HepG2 (cell line): ENCODE results near the gene SMIM44.

Experiments
- ESRRA ChIP-seq: sonication (generic); formaldehyde crosslinking; IDR thresholded peaks from 2 replicates; pipeline ENCODE4 v1.5.1; 2020; ENCODE audit warnings: mild to moderate bottlenecking, low read depth, missing genetic modification reagents
- GABPB1 ChIP-seq: IDR thresholded peaks from 2 replicates; pipeline ENCODE4 v1.6.1; 2016; ENCODE audit warnings: mild to moderate bottlenecking, missing genetic modification reagents, moderate library complexity, missing compliant biosample characterization
- HNF4G ChIP-seq, 2 experiments: sonication (generic) in 1 of 2; formaldehyde crosslinking in 1 of 2; IDR thresholded peaks; 2 replicates each; pipeline versions ENCODE4 v1.4.0 to v1.6.1; 2011 to 2020; ENCODE audit warnings: borderline replicate concordance in 2 of 2, low read depth in 2 of 2, mild to moderate bottlenecking in 2 of 2, low read length in 1 of 2, missing genetic modification reagents in 1 of 2, moderate library complexity in 1 of 2
- NFYB ChIP-seq: sonication (generic); formaldehyde crosslinking; IDR thresholded peaks from 2 replicates; pipeline ENCODE4 v1.4.0; 2020; ENCODE audit warnings: missing genetic modification reagents
- PHF21A ChIP-seq: sonication (generic); formaldehyde crosslinking; IDR thresholded peaks from 2 replicates; pipeline ENCODE4 v1.5.0; 2020; ENCODE audit warnings: mild to moderate bottlenecking, missing genetic modification reagents
- POLR2G ChIP-seq: fragments of 200-400 bp; formaldehyde crosslinking; IDR thresholded peaks from 2 replicates; pipeline ENCODE4 v1.6.1; 2018; ENCODE audit warnings: mild to moderate bottlenecking, low read depth, low read length, moderate library complexity
- RBAK ChIP-seq: sonication (generic); formaldehyde crosslinking; IDR thresholded peaks from 2 replicates; pipeline ENCODE4 v1.5.1; 2020; ENCODE audit warnings: mild to moderate bottlenecking, missing genetic modification reagents
- RBM39 ChIP-seq: fragments of 200-400 bp; formaldehyde crosslinking; IDR thresholded peaks from one replicate; pipeline ENCODE4 v1.6.1; 2018; ENCODE audit warnings: antibody characterized with exemption, mild to moderate bottlenecking, low read depth, low read length; ENCODE audit not compliant: poor library complexity, severe bottlenecking
- SP1 ChIP-seq, 2 experiments: fragments of 450-650 bp in 1 of 2; sonication (generic) in 1 of 2; formaldehyde crosslinking in 1 of 2; IDR thresholded peaks; 2 replicates each; pipeline versions ENCODE4 v1.4.0 to v1.6.1; 2016 to 2020; ENCODE audit warnings: missing genetic modification reagents in 1 of 2
- TRIM22 ChIP-seq: fragments of 450-650 bp; IDR thresholded peaks from 2 replicates; pipeline ENCODE4 v1.6.1; 2017
- WIZ ChIP-seq: sonication (generic); formaldehyde crosslinking; IDR thresholded peaks from 2 replicates; pipeline ENCODE4 v1.5.1; 2020; ENCODE audit warnings: mild to moderate bottlenecking, missing genetic modification reagents
- ZBTB43 ChIP-seq: sonication (generic); formaldehyde crosslinking; conservative IDR thresholded peaks from 2 replicates; pipeline ENCODE4 v1.4.0; 2020; ENCODE audit warnings: missing genetic modification reagents
- ZFYVE20 ChIP-seq: sonication (generic); formaldehyde crosslinking; IDR thresholded peaks from 2 replicates; pipeline ENCODE4 v1.8.0; 2023; ENCODE audit warnings: low read depth, mild to moderate bottlenecking, moderate library complexity, missing genetic modification reagents, borderline replicate concordance
- ZNF281 ChIP-seq: sonication (generic); formaldehyde crosslinking; IDR thresholded peaks from 2 replicates; pipeline ENCODE4 v1.4.0; 2020; ENCODE audit warnings: missing genetic modification reagents, borderline replicate concordance

- TF ChIP-seq WIZ (CRISPR knock-in tag) (no peak), RBM39 (no peak), SP1 (IDR thresholded peaks at IDR 0.05) (no peak), SP1 (CRISPR knock-in tag; IDR thresholded peaks at IDR 0.05) (no peak), TRIM22 (no peak), GABPB1 (CRISPR knock-in tag) (no peak), ZFYVE20 (no peak), POLR2G (no peak), RBAK (CRISPR knock-in tag) (no peak), ZNF281 (no peak), PHF21A (CRISPR knock-in tag) (no peak), ESRRA (CRISPR knock-in tag) (no peak), ZBTB43 (no peak), HNF4G (IDR thresholded peaks at IDR 0.05; ENCODE audit: borderline replicate concordance, low read depth, low read length) (no peak), HNF4G (CRISPR knock-in tag; IDR thresholded peaks at IDR 0.05; ENCODE audit: borderline replicate concordance, low read depth) (no peak), NFYB (CRISPR knock-in tag) (no peak)
Observed at GRCh38 chr19:3524078-3524842, 41.0 kb upstream of the SMIM44 start.
